Suppressor macrophage treated with lipopolysaccharide for 1 hour (primary cell): ENCODE measurements around the gene IL34.
"Not testable (repeated sequence)": the region's sequence is repeated elsewhere in the genome, so short reads cannot be mapped to it uniquely, and the experiment has no call there.

Experiments used
- DNase-seq, 3 donors: peaks; one replicate each; pipeline ENCODE4 v3.0.0-alpha.2; 2020 to 2022

Gene IL34

GRCh38 chr16:70633617-70634016, 12.7 kb upstream of the IL34 start:
- DNase-seq = not testable (repeated sequence)

- no peak for DNase-seq
Measured at GRCh38 chr16:70634861-70635260, 11.5 kb upstream of the IL34 start.

GRCh38 chr16:70635336-70636016, 10.9 kb upstream of the IL34 start:
- DNase-seq = no peak

GRCh38 chr16:70638814-70639792, 7.3 kb upstream of the IL34 start:
- no peak for DNase-seq

GRCh38 chr16:70642633-70643032, 3.7 kb upstream of the IL34 start:
- peak in 1 of 3 donors; percentile 9 for DNase-seq

GRCh38 chr16:70643264-70643663, 3.1 kb upstream of the IL34 start:
- peak in 1 of 3 donors; percentile 3 for DNase-seq

- DNase-seq = peak in 1 of 3 donors; percentile 16
Measured at GRCh38 chr16:70644763-70645597, 1.4 kb upstream of the IL34 start.

GRCh38 chr16:70647441-70648359, 1.3 kb downstream of the IL34 start:
- DNase-seq = no peak

GRCh38 chr16:70648606-70649005, 2.2 kb downstream of the IL34 start:
- DNase-seq = no peak

- DNase-seq = no peak
Measured at GRCh38 chr16:70649300-70649699, 2.9 kb downstream of the IL34 start.

GRCh38 chr16:70650216-70650615, 3.9 kb downstream of the IL34 start:
- DNase-seq = no peak

- DNase-seq = peak; percentile 22 to 28 (median 26)
Measured at GRCh38 chr16:70651524-70651923, 5.2 kb downstream of the IL34 start.

GRCh38 chr16:70652322-70652721, 6.0 kb downstream of the IL34 start:
- DNase-seq = no peak

GRCh38 chr16:70653406-70653805, 7.0 kb downstream of the IL34 start:
- no peak for DNase-seq

GRCh38 chr16:70653809-70654771, 7.7 kb downstream of the IL34 start:
- peak; percentile 71 to 83 (median 73) for DNase-seq

GRCh38 chr16:70656065-70656711, 9.8 kb downstream of the IL34 start:
- DNase-seq = no peak

- DNase-seq = no peak
Measured at GRCh38 chr16:70656712-70657263, 10.4 kb downstream of the IL34 start.

GRCh38 chr16:70657956-70658355, 11.6 kb downstream of the IL34 start:
- no peak for DNase-seq

GRCh38 chr16:70658921-70659320, 12.6 kb downstream of the IL34 start:
- no peak for DNase-seq

- DNase-seq = no peak
Measured at GRCh38 chr16:70659546-70659945, 13.2 kb downstream of the IL34 start.
